H9 (cell line): Measurements from ENCODE around the gene ZNF362. TPM values are rescaled to one million over a fixed set of nuclear protein-coding genes. Genes with fewer than 3 reads are reported as not detected.

Experiments used
- DNase-seq: peaks from one replicate; pipeline ENCODE4 v3.0.0-alpha.2; 2017
- H2AFZ ChIP-seq: one replicate; pipeline ENCODE4 v1.6.1; 2013; ENCODE audit warnings: mild to moderate bottlenecking, low read length, control low read depth, moderate library complexity
- H2AK5ac ChIP-seq: 2 replicates; pipeline ENCODE4 v1.6.1; 2013; ENCODE audit warnings: low read length, control low read depth, mixed read lengths; ENCODE audit not compliant: insufficient read length
- H2BK120ac ChIP-seq: one replicate; pipeline ENCODE4 v1.6.1; 2013; ENCODE audit warnings: low read depth, mild to moderate bottlenecking, low read length, control low read depth, inconsistent platforms; ENCODE audit not compliant: poor library complexity, severe bottlenecking
- H2BK12ac ChIP-seq: 2 replicates; pipeline ENCODE4 v1.6.1; 2013; ENCODE audit warnings: low read length, control low read depth, mixed read lengths, low read depth; ENCODE audit not compliant: insufficient read length
- H2BK15ac ChIP-seq: 2 replicates; pipeline ENCODE4 v1.6.1; 2013; ENCODE audit warnings: low read depth, low read length, control low read depth
- H2BK20ac ChIP-seq: one replicate; pipeline ENCODE4 v1.6.1; 2013; ENCODE audit warnings: low read depth, mild to moderate bottlenecking, low read length, control low read depth, inconsistent platforms; ENCODE audit not compliant: poor library complexity, severe bottlenecking
- H2BK5ac ChIP-seq: 2 replicates; pipeline ENCODE4 v1.6.1; 2013; ENCODE audit warnings: low read length, control low read depth, mixed read lengths; ENCODE audit not compliant: insufficient read length
- H3K14ac ChIP-seq: 2 replicates; pipeline ENCODE4 v1.6.1; 2013; ENCODE audit warnings: low read length, control low read depth; ENCODE audit not compliant: insufficient read depth
- H3K18ac ChIP-seq: 2 replicates; pipeline ENCODE4 v1.6.1; 2013; ENCODE audit warnings: low read depth, mild to moderate bottlenecking, mixed read lengths, low read length, control low read depth; ENCODE audit not compliant: insufficient read length
- H3K23ac ChIP-seq: 2 replicates; pipeline ENCODE4 v1.6.1; 2013; ENCODE audit warnings: low read length, control low read depth, mixed read lengths, low read depth; ENCODE audit not compliant: insufficient read length
- H3K23me2 ChIP-seq: 2 replicates; pipeline ENCODE4 v1.6.1; 2013; ENCODE audit warnings: low read depth, mild to moderate bottlenecking, mixed read lengths, low read length, control low read depth; ENCODE audit not compliant: insufficient read length, poor library complexity, severe bottlenecking
- H3K27ac ChIP-seq: 2 replicates; pipeline ENCODE4 v1.5.1; 2013; ENCODE audit warnings: low read length, control low read depth, mixed read lengths, low read depth; ENCODE audit not compliant: insufficient read length
- H3K27me3 ChIP-seq: 2 replicates; pipeline ENCODE4 v1.6.1; 2013; ENCODE audit warnings: low read length, control low read depth, inconsistent platforms; ENCODE audit not compliant: insufficient read depth
- H3K4ac ChIP-seq: 2 replicates; pipeline ENCODE4 v1.6.1; 2013; ENCODE audit warnings: low read depth, mild to moderate bottlenecking, control low read depth, inconsistent platforms, low read length, moderate library complexity
- H3K4me1 ChIP-seq: 2 replicates; pipeline ENCODE4 v1.6.1; 2013; ENCODE audit warnings: low read length, control low read depth, inconsistent platforms; ENCODE audit not compliant: insufficient read depth
- H3K4me2 ChIP-seq: 2 replicates; pipeline ENCODE4 v1.6.1; 2013; ENCODE audit warnings: low read length, control low read depth, mixed read lengths; ENCODE audit not compliant: insufficient read length, insufficient read depth
- H3K56ac ChIP-seq: 2 replicates; pipeline ENCODE4 v1.6.1; 2013; ENCODE audit warnings: low read depth, mild to moderate bottlenecking, mixed read lengths, low read length, control low read depth; ENCODE audit not compliant: insufficient read length
- H3K79me1 ChIP-seq: 2 replicates; pipeline ENCODE4 v1.6.1; 2013; ENCODE audit warnings: low read depth, mild to moderate bottlenecking, moderate library complexity, low read length, control low read depth, inconsistent platforms; ENCODE audit not compliant: insufficient read depth, poor library complexity, severe bottlenecking
- H3K79me2 ChIP-seq: 2 replicates; pipeline ENCODE4 v1.6.1; 2013; ENCODE audit warnings: low read length, control low read depth, inconsistent platforms; ENCODE audit not compliant: insufficient read depth
- H3K9ac ChIP-seq: 2 replicates; pipeline ENCODE4 v1.6.1; 2013; ENCODE audit warnings: low read length, control low read depth, mixed read lengths; ENCODE audit not compliant: insufficient read length; ENCODE audit errors: extremely low read depth
- H3K9me3 ChIP-seq: one replicate; pipeline ENCODE4 v1.6.1; 2013; ENCODE audit warnings: low read depth, low read length, inconsistent platforms; ENCODE audit not compliant: control insufficient read depth
- H3T11ph ChIP-seq: one replicate; pipeline ENCODE4 v1.6.1; 2013; ENCODE audit warnings: mild to moderate bottlenecking, low read length, control low read depth, inconsistent platforms
- H4K20me1 ChIP-seq: one replicate; pipeline ENCODE4 v1.6.1; 2013; ENCODE audit not compliant: control insufficient read depth, insufficient read length, insufficient read depth
- H4K5ac ChIP-seq: 2 replicates; pipeline ENCODE4 v1.6.1; 2013; ENCODE audit warnings: low read depth, mild to moderate bottlenecking, mixed read lengths, low read length, control low read depth; ENCODE audit not compliant: insufficient read length
- H4K8ac ChIP-seq: replicated peaks from 2 replicates; pipeline ENCODE4 v1.6.1; 2013; ENCODE audit warnings: low read length, control low read depth, mixed read lengths, low read depth; ENCODE audit not compliant: insufficient read length
- H4K91ac ChIP-seq: 2 replicates; pipeline ENCODE4 v1.6.1; 2013; ENCODE audit warnings: low read depth, mild to moderate bottlenecking, moderate library complexity, mixed read lengths, low read length, control low read depth; ENCODE audit not compliant: insufficient read length
- H3K27ac Mint-ChIP-seq, 3 experiments: 2 replicates in 2 of 3; 3 replicates in 1 of 3; pipeline ENCODE4 v1.8.0; 2020 to 2021; ENCODE audit warnings: mixed read lengths in 3 of 3, mild to moderate bottlenecking in 1 of 3, moderate library complexity in 1 of 3
- H3K27me3 Mint-ChIP-seq: 2 replicates; pipeline ENCODE4 v1.8.0; 2021; ENCODE audit warnings: low read depth, mild to moderate bottlenecking, moderate library complexity, mixed read lengths
- H3K36me3 Mint-ChIP-seq, 3 experiments: 2 replicates in 2 of 3; 3 replicates in 1 of 3; pipeline ENCODE4 v1.8.0; 2020 to 2021; ENCODE audit warnings: low read depth in 3 of 3, mixed read lengths in 3 of 3; ENCODE audit not compliant: insufficient read depth in 1 of 3
- H3K4me1 Mint-ChIP-seq, 2 experiments: 2 replicates each; pipeline ENCODE4 v1.8.0; 2020; ENCODE audit warnings: mixed read lengths in 2 of 2
- H3K4me3 Mint-ChIP-seq, 2 experiments: 2 replicates in 1 of 2; 3 replicates in 1 of 2; pipeline ENCODE4 v1.8.0; 2020 to 2021; ENCODE audit warnings: mild to moderate bottlenecking in 2 of 2, mixed read lengths in 2 of 2, moderate library complexity in 1 of 2
- H3K9me3 Mint-ChIP-seq, 2 experiments: 2 replicates in 1 of 2; 3 replicates in 1 of 2; pipeline ENCODE4 v1.8.0; 2020; ENCODE audit warnings: mild to moderate bottlenecking in 2 of 2, mixed read lengths in 2 of 2, moderate library complexity in 1 of 2
- CTCF ChIP-seq: fragments of 200-600 bp; sonication (generic); conservative IDR thresholded peaks from 3 replicates; pipeline ENCODE4 v1.8.0; 2021; ENCODE audit warnings: antibody characterized with exemption, mild to moderate bottlenecking
- WGBS: extraction: QIAGEN DNeasy Blood & Tissue Kit; methylation state at CpG from one replicate; pipeline ENCODE4 v1.1.7; 2013; ENCODE audit warnings: missing lambda C conversion rate, low lambda C conversion rate, mixed read lengths; ENCODE audit not compliant: insufficient read length; ENCODE audit errors: extremely low coverage; 5-methylcytosine and 5-hydroxymethylcytosine counted together
- total RNA-seq: library from RNA; stranded (reverse); gene quantifications from 2 replicates; pipeline ENCODE4 v1.2.1, GENCODE V29; 2021

Gene ZNF362
- total RNA-seq, 1 experiment from 2014 or later, result 18.7 TPM

- no peaks in the 10 kb centered on the region for H3K4me1 ChIP-seq
- no peak overlapping the region for H3K4ac ChIP-seq
- H2BK5ac ChIP-seq, result no peak overlapping the region
- H2BK12ac ChIP-seq, result no peak overlapping the region
- H3K27ac ChIP-seq, result no peak overlapping the region
- no peak overlapping the region for H3K9ac ChIP-seq
- no peaks in the 10 kb centered on the region for H4K20me1 ChIP-seq
- H3K9me3 Mint-ChIP-seq, result peaks cover 0 to 2% of the 10 kb centered on the region in 2 experiments; a peak in 2 of 5 replicates
- no peak for TF ChIP-seq CTCF
- no peak overlapping the region for H2AK5ac ChIP-seq
- no peaks in the 10 kb centered on the region for H3K27me3 ChIP-seq
- WGBS, result no CpG with 5 or more reads among the region's 4 CpGs
- no peak overlapping the region for H2BK15ac ChIP-seq
- H3K4me1 Mint-ChIP-seq, result peaks cover 0 to 10% of the 10 kb centered on the region in 2 experiments; a peak in 3 of 4 replicates
- H3K56ac ChIP-seq, result no peak overlapping the region
- no peak for DNase-seq
- peaks cover 0 to 3% (median 2%) of the 10 kb centered on the region in 3 experiments; a peak in 1 of 7 replicates for H3K36me3 Mint-ChIP-seq
- H4K8ac ChIP-seq, result no peak overlapping the region
- no peaks in the 10 kb centered on the region for H3K23me2 ChIP-seq
- H3K23ac ChIP-seq, result no peak overlapping the region
- H3K27me3 Mint-ChIP-seq, result peaks cover 8% of the 10 kb centered on the region
- H3K14ac ChIP-seq, result no peak overlapping the region
- no peak overlapping the region for H3T11ph ChIP-seq
- no peak overlapping the region for H4K5ac ChIP-seq
- H3K79me2 ChIP-seq, result no peaks in the 10 kb centered on the region
- H2AFZ ChIP-seq, result no peak overlapping the region
- H2BK120ac ChIP-seq, result no peak overlapping the region
- no peak overlapping the region for H2BK20ac ChIP-seq
- no peak overlapping the region for H3K4me2 ChIP-seq
- no peaks in the 10 kb centered on the region for H3K9me3 ChIP-seq
- H3K27ac Mint-ChIP-seq, result no peak overlapping the region
- H3K79me1 ChIP-seq, result no peaks in the 10 kb centered on the region
- no peak overlapping the region for H3K4me3 Mint-ChIP-seq
- no peak overlapping the region for H4K91ac ChIP-seq
- no peak overlapping the region for H3K18ac ChIP-seq
Measured at GRCh38 chr1:33241866-33242265, 14.4 kb upstream of the ZNF362 start.
